HG02642 (cell line): ENCODE measurements around the gene ZNF76.
"Not testable (repeated sequence)": the region's sequence is repeated elsewhere in the genome, so short reads cannot be mapped to it uniquely, and the experiment has no call there.

ENCODE experiments used
- ATAC-seq: cut with Tn5 transposase; IDR thresholded peaks from one replicate; pipeline ENCODE4 v1.9.1; 2021; ENCODE audit warnings: mild to moderate bottlenecking; ENCODE audit not compliant: unreplicated experiment, poor library complexity

The ZNF76 gene

GRCh38 chr6:35296931-35297600 lies 37.5 kb downstream of the ZNF76 start:
- ATAC-seq = no peak

GRCh38 chr6:35297601-35298481 lies 38.3 kb downstream of the ZNF76 start, which contains the start of gene DEF6:
DEF6 (plus strand) TSS chr6:35297818; CDS start chr6:35297857, 39 bp downstream.
- peak; percentile 73 for ATAC-seq

- ATAC-seq = no peak
Measured at GRCh38 chr6:35298625-35299140, 39.1 kb downstream of the ZNF76 start.

GRCh38 chr6:35299674-35300073 lies 40.1 kb downstream of the ZNF76 start:
- ATAC-seq = no peak

- no peak for ATAC-seq
Measured at GRCh38 chr6:35300848-35301247, 41.3 kb downstream of the ZNF76 start.

GRCh38 chr6:35302604-35303241 lies 43.2 kb downstream of the ZNF76 start:
- ATAC-seq = peak; percentile 80

GRCh38 chr6:35304299-35304698 lies 44.8 kb downstream of the ZNF76 start:
- no peak for ATAC-seq

- no peak for ATAC-seq
Measured at GRCh38 chr6:35305117-35305516, 45.6 kb downstream of the ZNF76 start.

- ATAC-seq = not testable (repeated sequence)
Measured at GRCh38 chr6:35307138-35307537, 47.6 kb downstream of the ZNF76 start.

GRCh38 chr6:35308543-35308942 lies 49.0 kb downstream of the ZNF76 start:
- not testable (repeated sequence) for ATAC-seq

GRCh38 chr6:35309611-35310264 lies 50.2 kb downstream of the ZNF76 start:
- ATAC-seq = no peak

- no peak for ATAC-seq
Measured at GRCh38 chr6:35310265-35310831, 50.8 kb downstream of the ZNF76 start.

- no peak for ATAC-seq
Measured at GRCh38 chr6:35311390-35312075, 52.0 kb downstream of the ZNF76 start.

- ATAC-seq = no peak
Measured at GRCh38 chr6:35312076-35312800, 52.7 kb downstream of the ZNF76 start.

GRCh38 chr6:35312807-35313206 lies 53.3 kb downstream of the ZNF76 start:
- ATAC-seq = no peak

GRCh38 chr6:35317483-35318195 lies 58.1 kb downstream of the ZNF76 start:
- no peak for ATAC-seq

- no peak for ATAC-seq
Measured at GRCh38 chr6:35318196-35319171, 58.9 kb downstream of the ZNF76 start.
